B cell (primary cell): ENCODE measurements around the gene CRYBA2. TPM values are rescaled to one million over a fixed set of nuclear protein-coding genes. Genes with fewer than 3 reads are reported as not detected.

Source experiments
- ATAC-seq: fragments of 200-7000 bp; cut with Tn5 transposase; one replicate; pipeline ENCODE4 v1.10.0; 2021; ENCODE audit warnings: low read depth, mild to moderate bottlenecking, moderate number of reproducible peaks, moderate library complexity
- CTCF ChIA-PET: fragments of 350-600 bp; sonication (Branson Sonifier 250); formaldehyde crosslinking; loops from one replicate; lab custom pipeline; 2021; ENCODE audit warnings: antibody characterized with exemption, inconsistent platforms; lab: Charles Lee
- POLR2A ChIA-PET: fragments of 350-600 bp; sonication (Branson Sonifier 250); formaldehyde crosslinking; loops from one replicate; lab custom pipeline; 2021; ENCODE audit warnings: antibody characterized with exemption; lab: Charles Lee
- DNase-seq: peaks from one replicate; pipeline ENCODE4 v3.0.0; 2013
- H2AFZ ChIP-seq: 2 replicates; pipeline ENCODE4 v1.6.1; 2012; ENCODE audit warnings: mild to moderate bottlenecking, low read depth, low read length; ENCODE audit not compliant: insufficient read depth, poor library complexity, severe bottlenecking
- H3K27ac ChIP-seq, 2 donors: 1 replicate in 1 of 2; 2 replicates in 1 of 2; pipeline ENCODE4 v1.5.1; 2012 to 2013; ENCODE audit warnings: low read length in 2 of 2, mild to moderate bottlenecking in 2 of 2, moderate library complexity in 1 of 2
- H3K27me3 ChIP-seq, 4 experiments: fragments of 200-600 bp in 1 of 4; sonication (generic) in 1 of 4; replicated peaks in 1 of 4; 1 replicate in 2 of 4; 2 replicates in 2 of 4; pipeline versions ENCODE4 v1.6.1 to v1.7.0; 2013 to 2016; ENCODE audit warnings: low read length in 3 of 4, mild to moderate bottlenecking in 2 of 4, mixed read lengths in 1 of 4, moderate library complexity in 1 of 4; ENCODE audit not compliant: insufficient read depth in 4 of 4, control insufficient read depth in 3 of 4; ENCODE audit errors: control extremely low read depth in 1 of 4
- H3K36me3 ChIP-seq, 2 experiments: replicated peaks in 1 of 2; 1 replicate in 1 of 2; 2 replicates in 1 of 2; pipeline versions ENCODE4 v1.6.1 to v1.7.1; 2013; ENCODE audit warnings: low read length in 1 of 2; ENCODE audit not compliant: insufficient read depth in 2 of 2, control insufficient read depth in 1 of 2; ENCODE audit errors: control extremely low read depth in 1 of 2, extremely low read depth in 1 of 2
- H3K4me1 ChIP-seq, 2 donors: fragments of 200-600 bp in 1 of 2; sonication (generic) in 1 of 2; 1 replicate in 1 of 2; 2 replicates in 1 of 2; pipeline versions ENCODE4 v1.5.1 to v1.6.1; 2013 to 2017; ENCODE audit warnings: low read length in 2 of 2; ENCODE audit not compliant: control insufficient read depth in 2 of 2, insufficient read depth in 2 of 2
- H3K4me2 ChIP-seq: replicated peaks from 2 replicates; pipeline ENCODE3; 2012; ENCODE audit warnings: mild to moderate bottlenecking, low read depth, low read length; ENCODE audit not compliant: poor library complexity, severe bottlenecking
- H3K4me3 ChIP-seq, 5 experiments: fragments of 200-600 bp in 1 of 5; sonication (generic) in 1 of 5; 1 replicate in 3 of 5; 2 replicates in 2 of 5; pipeline versions ENCODE4 v1.5.1 to v1.7.0; 2011 to 2016; ENCODE audit warnings: low read length in 4 of 5, mild to moderate bottlenecking in 4 of 5, low read depth in 2 of 5, control low read depth in 1 of 5, moderate library complexity in 1 of 5; ENCODE audit not compliant: insufficient read depth in 1 of 5; ENCODE audit errors: control extremely low read depth in 1 of 5, extremely low read depth in 1 of 5
- H3K79me2 ChIP-seq: fragments of 200-600 bp; sonication (generic); one replicate; pipeline ENCODE4 v1.6.0; 2016; ENCODE audit warnings: low read length; ENCODE audit not compliant: control insufficient read depth, insufficient read depth
- H3K9ac ChIP-seq: fragments of 200-600 bp; sonication (generic); 2 replicates; pipeline ENCODE4 v1.6.1; 2017; ENCODE audit warnings: mild to moderate bottlenecking, low read length, moderate library complexity
- H3K9me3 ChIP-seq, 3 donors: one replicate each; pipeline versions ENCODE4 v1.6.1 to v1.7.1; 2013; ENCODE audit warnings: low read length in 2 of 3; ENCODE audit not compliant: control insufficient read depth in 2 of 3, insufficient read depth in 1 of 3; ENCODE audit errors: control extremely low read depth in 1 of 3
- H4K20me1 ChIP-seq: 2 replicates; pipeline ENCODE4 v1.6.0; 2012; ENCODE audit warnings: mild to moderate bottlenecking, low read length; ENCODE audit not compliant: insufficient read depth, control insufficient read depth, poor library complexity, severe bottlenecking
- H3K27ac Mint-ChIP-seq: one replicate; pipeline ENCODE4 v1.8.0; 2021; ENCODE audit warnings: mixed read lengths
- H3K27me3 Mint-ChIP-seq: one replicate; pipeline ENCODE4 v1.8.0; 2021; ENCODE audit warnings: mixed read lengths
- H3K4me1 Mint-ChIP-seq: one replicate; pipeline ENCODE4 v1.8.0; 2021; ENCODE audit warnings: mixed read lengths
- H3K4me3 Mint-ChIP-seq: one replicate; pipeline ENCODE4 v1.8.0; 2021; ENCODE audit warnings: mixed read lengths
- H3K9me3 Mint-ChIP-seq: one replicate; pipeline ENCODE4 v1.8.0; 2022; ENCODE audit warnings: mixed read lengths; ENCODE audit not compliant: insufficient read depth
- CTCF ChIP-seq: fragments of 200-600 bp; IDR thresholded peaks from one replicate; pipeline ENCODE4 v1.8.0; 2022; ENCODE audit warnings: antibody characterized with exemption, mild to moderate bottlenecking
- EZH2 ChIP-seq: IDR thresholded peaks from 2 replicates; pipeline ENCODE4 v1.6.1; 2012; ENCODE audit warnings: borderline replicate concordance, low read depth, mild to moderate bottlenecking, moderate library complexity, low read length; ENCODE audit not compliant: insufficient read depth, poor library complexity, severe bottlenecking
- WGBS: methylation state at CpG from one replicate; pipeline ENCODE4 v1.1.5; 2013; ENCODE audit warnings: missing lambda C conversion rate; ENCODE audit not compliant: insufficient coverage; 5-methylcytosine and 5-hydroxymethylcytosine counted together
- intact Hi-C: fragments of 100-400 bp; cut with micrococcal nuclease; formaldehyde crosslinking; loops from one replicate; pipeline ENCODE4 v1.10.0; 2022
- polyA plus RNA-seq: library from polyadenylated mRNA; depleted of rRNA; stranded (reverse); fragments of >200 nt; gene quantifications from 2 replicates; pipeline ENCODE4 v1.2.3, GENCODE V29; 2012
- total RNA-seq, 2 donors: library from RNA; stranded (reverse); fragments of 120-200 nt in 1 of 2; gene quantifications; 1 replicate in 1 of 2; 2 replicates in 1 of 2; pipeline versions ENCODE4 v1.2.3 to v1.2.4, GENCODE V29; 2013 to 2022

The CRYBA2 gene
- total and polyA plus RNA-seq, 2 donors (not counting 1 experiment from before 2014, with no cell fraction given): not detected

- CTCF ChIA-PET: interaction anchor here (1.2 kb wide), 2 partner anchors 10 to 19 kb away, joined by 3 to 4 read pairs; no protein-coding TSS in a partner anchor
- Histone ChIP-seq H4K20me1 (no peaks in the 10 kb centered on the region), H3K27ac (no peak overlapping the region), H3K4me1 (peaks cover 42 to 59% of the 10 kb centered on the region in 2 donors), H3K27me3 (peaks cover 0 to 90% (median 54%) of the 10 kb centered on the region in 4 experiments), H3K4me3 (no peak overlapping the region), H3K36me3 (no peaks in the 10 kb centered on the region), H3K9me3 (peaks cover 0 to 35% (median 0%) of the 10 kb centered on the region in 3 donors), H3K9ac (no peak overlapping the region), H2AFZ (no peak overlapping the region), H3K79me2 (no peaks in the 10 kb centered on the region), H3K4me2 (no peak overlapping the region)
- Mint-ChIP-seq H3K4me3 (no peak overlapping the region), H3K27ac (no peak overlapping the region), H3K27me3 (peaks cover 55% of the 10 kb centered on the region), H3K9me3 (no peaks in the 10 kb centered on the region), H3K4me1 (peaks cover 29% of the 10 kb centered on the region)
- intact Hi-C loops: loop anchor here (10.0 kb wide), 1 partner anchor 56 kb away; no protein-coding TSS in a partner anchor
- ATAC-seq: no peak
- 44% methylated on average over 3 of the region's 12 CpGs for WGBS
- no peak for TF ChIP-seq CTCF
- TF ChIP-seq EZH2: no peak
- POLR2A ChIA-PET: no interaction called here
- no peak for DNase-seq
These were observed 5.3 kb upstream of the CRYBA2 start for GRCh38 chr2:218998414-218999002.

- Mint-ChIP-seq H3K4me3 (no peak overlapping the region), H3K9me3 (no peaks in the 10 kb centered on the region), H3K27me3 (peaks cover 50% of the 10 kb centered on the region), H3K4me1 (peaks cover 25% of the 10 kb centered on the region), H3K27ac (no peak overlapping the region)
- peaks cover 42 to 59% of the 10 kb centered on the region in 2 donors for H3K4me1 ChIP-seq
- H3K27me3 ChIP-seq: peaks cover 0 to 90% (median 51%) of the 10 kb centered on the region in 4 experiments
- peaks cover 0 to 31% (median 0%) of the 10 kb centered on the region in 3 donors for H3K9me3 ChIP-seq
- no peak overlapping the region for H3K4me3 ChIP-seq
- 0% methylated on average over 1 of the region's 2 CpGs for WGBS
- no peak overlapping the region for H3K9ac ChIP-seq
- TF ChIP-seq EZH2 (no peak), CTCF (no peak)
- H3K36me3 ChIP-seq: no peaks in the 10 kb centered on the region
- ChIA-PET POLR2A (no interaction called here), CTCF (interaction anchor here (1.2 kb wide), 2 partner anchors 11 to 18 kb away, joined by 3 to 4 read pairs; no protein-coding TSS in a partner anchor)
- H2AFZ ChIP-seq: no peak overlapping the region
- no peaks in the 10 kb centered on the region for H3K79me2 ChIP-seq
- intact Hi-C loops: loop anchor here (10.0 kb wide), 1 partner anchor 57 kb away; no protein-coding TSS in a partner anchor
- ATAC-seq: no peak
- H3K4me2 ChIP-seq: no peak overlapping the region
- no peak for DNase-seq
- no peaks in the 10 kb centered on the region for H4K20me1 ChIP-seq
- H3K27ac ChIP-seq: no peak overlapping the region
These were observed 4.5 kb upstream of the CRYBA2 start for GRCh38 chr2:218997731-218998130.
